Neutrophil (primary cell): ENCODE results near the gene AAK1.

Experiments used
- H3K27ac ChIP-seq: fragments of 200-600 bp; sonication (generic); 2 replicates; pipeline ENCODE4 v1.5.1; 2016; ENCODE audit warnings: mild to moderate bottlenecking, moderate library complexity
- H3K27me3 ChIP-seq: fragments of 200-600 bp; sonication (generic); 2 replicates; pipeline ENCODE4 v1.6.0; 2016; ENCODE audit warnings: mild to moderate bottlenecking
- H3K36me3 ChIP-seq: fragments of 200-600 bp; sonication (generic); 2 replicates; pipeline ENCODE4 v1.5.1; 2017
- H3K4me1 ChIP-seq, 2 experiments: fragments of 200-600 bp in 1 of 2; sonication (generic) in 1 of 2; 1 replicate in 1 of 2; 2 replicates in 1 of 2; pipeline versions ENCODE4 v1.5.1 to v1.6.1; 2013 to 2016; ENCODE audit warnings: low read depth in 1 of 2, low read length in 1 of 2, mild to moderate bottlenecking in 1 of 2, moderate library complexity in 1 of 2; ENCODE audit not compliant: control insufficient read depth in 1 of 2, insufficient read depth in 1 of 2
- H3K4me3 ChIP-seq, 2 experiments: fragments of 200-600 bp in 1 of 2; sonication (generic) in 1 of 2; 1 replicate in 1 of 2; 2 replicates in 1 of 2; pipeline ENCODE4 v1.5.1; 2013 to 2016; ENCODE audit warnings: low read depth in 1 of 2, low read length in 1 of 2, mild to moderate bottlenecking in 1 of 2, moderate library complexity in 1 of 2
- H3K9me3 ChIP-seq: fragments of 200-600 bp; sonication (generic); 2 replicates; pipeline ENCODE4 v1.5.1; 2016
- CTCF ChIP-seq: fragments of 200-600 bp; sonication (generic); IDR thresholded peaks from 2 replicates; pipeline ENCODE4 v1.5.1; 2016; ENCODE audit warnings: antibody characterized with exemption

The AAK1 gene

GRCh38 chr2:69546646-69547045 lies 96.9 kb downstream of the AAK1 start:
- Histone ChIP-seq H3K4me3 (no peak overlapping the region), H3K27ac (no peak overlapping the region), H3K36me3 (peaks cover 23% of the 10 kb centered on the region), H3K9me3 (no peaks in the 10 kb centered on the region), H3K4me1 (no peaks in the 10 kb centered on the region), H3K27me3 (no peaks in the 10 kb centered on the region)
- TF ChIP-seq CTCF: no peak

DNA sequence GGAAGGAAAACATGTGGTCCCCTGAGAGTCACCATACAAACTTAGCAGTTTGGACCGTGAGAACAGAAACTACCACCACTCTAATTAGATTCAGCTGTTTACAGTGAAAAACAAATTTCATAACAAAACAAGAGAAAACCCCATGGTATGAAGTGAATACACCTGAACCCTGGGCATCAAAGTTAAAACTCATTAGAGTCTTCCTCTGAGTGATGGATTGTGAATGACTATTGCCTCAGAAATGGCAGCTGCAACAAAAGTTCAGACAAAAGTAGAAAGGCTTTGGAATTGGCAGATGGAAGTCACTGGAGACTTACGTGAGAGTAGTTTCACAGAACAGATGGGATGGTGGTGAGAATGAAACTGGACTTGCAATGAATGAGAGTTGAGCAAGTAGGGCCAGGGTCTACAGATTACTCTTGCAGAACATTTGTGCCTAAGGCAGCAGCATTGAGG lies 98.0 kb downstream of the AAK1 start:
- no peak for TF ChIP-seq CTCF
- Histone ChIP-seq H3K27me3 (no peaks in the 10 kb centered on the region), H3K4me1 (no peaks in the 10 kb centered on the region), H3K27ac (no peak overlapping the region), H3K4me3 (no peak overlapping the region), H3K36me3 (peaks cover 30% of the 10 kb centered on the region), H3K9me3 (no peaks in the 10 kb centered on the region)

DNA sequence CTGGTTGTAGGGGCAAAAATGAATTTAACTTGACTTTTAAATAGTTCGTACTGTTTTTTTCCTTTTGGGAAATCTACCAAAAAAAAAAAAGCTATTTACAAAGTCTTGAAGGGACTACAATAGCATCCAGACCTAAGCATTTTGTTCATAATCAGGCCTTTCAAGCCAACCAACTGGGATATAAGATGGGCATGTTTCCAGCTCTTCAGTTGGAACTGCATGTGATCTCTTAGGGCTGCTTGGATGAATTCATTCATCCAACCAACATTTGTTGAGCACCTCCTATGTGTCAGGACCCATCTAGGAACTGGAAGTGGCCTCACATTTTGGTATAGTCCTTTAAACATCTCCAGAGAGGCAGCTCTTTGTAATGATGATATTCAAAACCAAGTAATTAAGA lies 98.6 kb downstream of the AAK1 start:
- H3K27me3 ChIP-seq: no peaks in the 10 kb centered on the region
- no peak overlapping the region for H3K4me3 ChIP-seq
- no peak for TF ChIP-seq CTCF
- H3K4me1 ChIP-seq: no peaks in the 10 kb centered on the region
- H3K27ac ChIP-seq: no peak overlapping the region
- H3K36me3 ChIP-seq: peaks cover 30% of the 10 kb centered on the region
- H3K9me3 ChIP-seq: no peaks in the 10 kb centered on the region

DNA sequence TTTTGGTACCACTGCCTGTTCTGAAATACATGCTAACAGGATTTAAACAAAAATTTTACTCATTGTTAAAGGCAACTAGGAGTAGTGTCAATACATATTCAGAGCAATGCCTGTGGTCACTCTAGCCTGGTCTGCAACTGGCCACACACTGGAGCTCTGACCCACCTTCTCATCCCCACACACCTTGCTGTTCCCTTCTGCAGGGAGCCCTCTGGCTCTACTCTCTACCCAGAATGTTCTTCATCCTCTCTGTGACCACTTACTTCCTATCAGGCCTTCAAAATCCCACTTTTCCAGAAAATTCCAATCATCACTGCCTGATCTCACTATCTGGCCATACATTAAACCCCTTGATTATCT lies 104.0 kb downstream of the AAK1 start:
- H3K9me3 ChIP-seq: no peaks in the 10 kb centered on the region
- H3K4me3 ChIP-seq: no peak overlapping the region
- peaks cover 8 to 9% of the 10 kb centered on the region in 2 experiments for H3K4me1 ChIP-seq
- TF ChIP-seq CTCF: no peak
- H3K36me3 ChIP-seq: peaks cover 47% of the 10 kb centered on the region
- no peaks in the 10 kb centered on the region for H3K27me3 ChIP-seq
- H3K27ac ChIP-seq: no peak overlapping the region

DNA sequence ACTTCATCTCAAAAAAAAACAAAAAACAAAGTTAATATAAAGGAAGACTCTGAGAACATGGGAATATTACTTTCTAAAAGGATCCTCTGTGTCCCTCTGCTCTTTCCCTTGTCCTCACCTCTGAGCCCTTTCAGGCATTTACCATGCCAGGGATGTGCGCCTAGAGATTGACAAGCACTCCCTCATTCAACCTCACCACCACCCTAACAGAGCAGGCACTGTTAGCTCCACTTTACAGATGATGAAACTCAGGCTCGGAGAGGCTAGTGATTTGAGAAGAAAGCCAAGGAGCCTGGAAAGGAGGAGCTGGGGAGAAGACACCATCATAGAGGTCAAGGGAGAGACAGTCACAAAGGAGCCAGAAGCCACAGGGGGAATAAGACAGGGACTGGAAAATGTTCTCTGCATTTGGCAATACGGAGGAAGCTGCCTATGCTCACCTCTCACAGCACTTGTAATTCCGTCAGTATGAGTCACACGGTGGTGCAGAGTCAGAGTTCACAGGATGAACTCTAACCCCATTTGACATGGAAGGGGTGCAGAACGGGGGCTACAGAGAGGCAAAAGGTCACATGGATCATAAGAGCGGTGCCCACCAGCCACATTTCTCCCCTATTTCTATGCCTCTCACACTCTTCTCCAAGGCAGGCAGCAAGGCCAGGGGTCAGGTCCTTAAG lies 104.5 kb downstream of the AAK1 start:
- no peaks in the 10 kb centered on the region for H3K9me3 ChIP-seq
- peaks cover 47% of the 10 kb centered on the region for H3K36me3 ChIP-seq
- peaks cover 8 to 9% of the 10 kb centered on the region in 2 experiments for H3K4me1 ChIP-seq
- H3K27me3 ChIP-seq: no peaks in the 10 kb centered on the region
- no peak overlapping the region for H3K27ac ChIP-seq
- no peak for TF ChIP-seq CTCF
- no peak overlapping the region for H3K4me3 ChIP-seq
